ENCODE measurements around the gene GLI3.

- TF ChIP-seq SIN3A (IDR thresholded peaks at IDR 0.05; ENCODE audit: borderline replicate concordance, insufficient read depth, low read length) (no peak), POLR2AphosphoS5 (IDR thresholded peaks at IDR 0.05; ENCODE audit: low read depth, low read length) (no peak)
Observed at GRCh38 chr7:42135728-42136127, 101.3 kb downstream of the GLI3 start.
